Spleen (tissue), 11 donors: Measurements from ENCODE around the gene CIAO2B. TPM values are rescaled to one million over a fixed set of nuclear protein-coding genes. Genes with fewer than 3 reads are reported as not detected.
"Not testable (repeated sequence)": the region's sequence is repeated elsewhere in the genome, so short reads cannot be mapped to it uniquely, and the experiment has no call there.

ENCODE experiments used
- DNase-seq: peaks from one replicate; pipeline ENCODE4 v3.0.0-alpha.2; 2020
- H3K27ac ChIP-seq, 8 donors: fragments of 200-600 bp; sonication (generic) in 7 of 8; 1 replicate in 4 of 8; 2 replicates in 4 of 8; pipeline versions ENCODE4 v1.5.0 to v1.8.0; 2016 to 2021; ENCODE audit warnings: inconsistent platforms in 4 of 8, mild to moderate bottlenecking in 4 of 8, moderate library complexity in 1 of 8
- H3K27me3 ChIP-seq, 7 donors: fragments of 200-600 bp; sonication (generic) in 6 of 7; replicated peaks in 1 of 7; 1 replicate in 4 of 7; 2 replicates in 3 of 7; pipeline versions ENCODE4 v1.5.0 to v1.8.0; 2016 to 2021; ENCODE audit warnings: inconsistent platforms in 3 of 7, mild to moderate bottlenecking in 1 of 7
- H3K36me3 ChIP-seq, 6 donors: fragments of 200-600 bp; sonication (generic) in 5 of 6; 1 replicate in 4 of 6; 2 replicates in 2 of 6; pipeline versions ENCODE4 v1.5.0 to v1.8.0; 2016 to 2021; ENCODE audit warnings: inconsistent platforms in 2 of 6
- H3K4me1 ChIP-seq, 6 donors: fragments of 200-600 bp; sonication (generic) in 5 of 6; 1 replicate in 3 of 6; 2 replicates in 3 of 6; pipeline versions ENCODE4 v1.5.0 to v1.8.0; 2016 to 2021; ENCODE audit warnings: inconsistent platforms in 3 of 6
- H3K4me3 ChIP-seq, 8 donors: fragments of 200-600 bp; sonication (generic) in 7 of 8; 1 replicate in 4 of 8; 2 replicates in 4 of 8; pipeline versions ENCODE4 v1.5.0 to v1.8.0; 2016 to 2021; ENCODE audit warnings: inconsistent platforms in 4 of 8, mild to moderate bottlenecking in 4 of 8, moderate library complexity in 2 of 8
- H3K9me3 ChIP-seq, 8 donors: fragments of 200-600 bp; sonication (generic) in 7 of 8; 1 replicate in 4 of 8; 2 replicates in 4 of 8; pipeline versions ENCODE4 v1.5.0 to v1.8.0; 2016 to 2021; ENCODE audit warnings: inconsistent platforms in 4 of 8
- CTCF ChIP-seq, 11 experiments: fragments of 200-600 bp in 7 of 11; fragments of 450-650 bp in 4 of 11; sonication (generic) in 4 of 11; IDR thresholded peaks in 8 of 11; conservative IDR thresholded peaks in 3 of 11; 1 replicate in 7 of 11; 2 replicates in 4 of 11; pipeline versions ENCODE4 v1.4.0 to v1.8.0; 2016 to 2021; ENCODE audit warnings: antibody characterized with exemption in 11 of 11, inconsistent platforms in 4 of 11, mild to moderate bottlenecking in 1 of 11
- POLR2A ChIP-seq, 3 donors: fragments of 450-650 bp; IDR thresholded peaks; one replicate each; pipeline ENCODE4 v1.5.1; 2017; ENCODE audit warnings: antibody characterized with exemption in 3 of 3, mild to moderate bottlenecking in 1 of 3
- POLR2AphosphoS5 ChIP-seq, 3 donors: sonication (generic); formaldehyde crosslinking; IDR thresholded peaks; one replicate each; pipeline ENCODE4 v1.5.1; 2017; ENCODE audit warnings: antibody characterized with exemption in 3 of 3
- WGBS, 5 donors: extraction: QIAGEN DNeasy Blood & Tissue Kit in 3 of 5; methylation state at CpG; one replicate each; pipeline versions ENCODE4 v1.1.5 to v1.1.7; 2013 to 2018; 5-methylcytosine and 5-hydroxymethylcytosine counted together
- intact Hi-C: fragments of 100-400 bp; cut with DNase I; formaldehyde crosslinking; loops from one replicate; pipeline ENCODE4 v1.15.0; 2023; ENCODE audit warnings: low total_unique reads
- polyA plus RNA-seq, 3 donors: library from polyadenylated mRNA; stranded (reverse); fragments of 200-250 nt; gene quantifications; one replicate each; pipeline ENCODE4 v1.2.1, GENCODE V29; 2013
- total RNA-seq, 7 donors: library from RNA; depleted of rRNA in 3 of 7; stranded (reverse); fragments of >200 nt in 3 of 7; fragmentation: NEBNext Ultra II Directional in 4 of 7; extraction: Animal tissue kit (Norgen Biotek cat#: 25700) in 4 of 7; gene quantifications; one replicate each; pipeline versions ENCODE4 v1.1.0 to v1.2.1, GENCODE V29; 2016 to 2021
- donor health status: healthy with polysubstance abuse.
- donor health status: DM: no; HTN: no; CAD: no; lungs with moderate emphysema.
- donor health status: DM: no; HTN: no; CAD: no.
- donor health status: Bipolar disorder and iron deficiency.
- donor health status: healthy.
- donor health status: DM: no; HTN: no; CAD: no.
- donor health status: DM: yes; HTN: yes; CAD: no.

Gene CIAO2B
- total and polyA plus RNA-seq, 10 donors, result 46.8 to 168 (median 58.1) TPM

- Histone ChIP-seq H3K36me3 (no peaks in the 10 kb centered on the region), H3K27me3 (peaks cover 0 to 10% (median 0%) of the 10 kb centered on the region in 7 donors), H3K4me3 (no peak overlapping the region), H3K9me3 (no peaks in the 10 kb centered on the region), H3K4me1 (peaks cover 0 to 27% (median 7%) of the 10 kb centered on the region in 6 donors), H3K27ac (no peak overlapping the region)
- TF ChIP-seq POLR2A (IDR thresholded peaks at IDR 0.05), result no peak
- no peak for TF ChIP-seq CTCF (IDR thresholded peaks at IDR 0.05 in 8 of 11, conservative IDR thresholded peaks at IDR 0.05 in 3 of 11)
- no peak for TF ChIP-seq POLR2AphosphoS5 (IDR thresholded peaks at IDR 0.05)
- intact Hi-C loops, result loop anchor here (5.0 kb wide), 1 partner anchor 176 kb away; the partner anchor contains the start of gene B3GNT9
- 49 to 65% (median 56%) methylated on average over 13 of the region's 13 CpGs for WGBS, 5 donors
- no peak for DNase-seq
Measured at GRCh38 chr16:66976746-66977145, 42.5 kb upstream of the CIAO2B start.

GRCh38 chr16:66975302-66975893, 41.2 kb upstream of the CIAO2B start:
- no peak for DNase-seq
- H3K27ac ChIP-seq, result no peak overlapping the region
- no peaks in the 10 kb centered on the region for H3K36me3 ChIP-seq
- H3K27me3 ChIP-seq, result peaks cover 0 to 10% (median 0%) of the 10 kb centered on the region in 7 donors
- H3K4me3 ChIP-seq, result no peak overlapping the region
- intact Hi-C loops, result loop anchor here (5.0 kb wide), 1 partner anchor 177 kb away; the partner anchor contains the start of gene B3GNT9
- H3K4me1 ChIP-seq, result peaks cover 0 to 27% (median 7%) of the 10 kb centered on the region in 6 donors
- H3K9me3 ChIP-seq, result no peaks in the 10 kb centered on the region
- 74 to 83% (median 78%) methylated on average over 14 of the region's 14 CpGs for WGBS, 5 donors
- TF ChIP-seq POLR2AphosphoS5 (IDR thresholded peaks at IDR 0.05) (no peak), CTCF (IDR thresholded peaks at IDR 0.05 in 8 of 11, conservative IDR thresholded peaks at IDR 0.05 in 3 of 11) (no peak), POLR2A (IDR thresholded peaks at IDR 0.05) (no peak)

GRCh38 chr16:66974932-66975246, 40.7 kb upstream of the CIAO2B start:
- H3K36me3 ChIP-seq, H3K27me3 ChIP-seq, H3K4me3 ChIP-seq, H3K9me3 ChIP-seq, H3K27ac ChIP-seq, DNase-seq: not testable (repeated sequence)
- H3K4me1 ChIP-seq, result peaks cover 0 to 26% (median 7%) of the 10 kb centered on the region in 6 donors
- intact Hi-C loops, result loop anchor here (5.0 kb wide), 1 partner anchor 177 kb away; the partner anchor contains the start of gene B3GNT9
- WGBS, 5 donors, result 40 to 50% (median 50%) methylated on average over 11 of the region's 11 CpGs

GRCh38 chr16:66974156-66974931, 40.1 kb upstream of the CIAO2B start:
- 91 to 94% (median 93%) methylated on average over 3 to 32 of the region's 32 CpGs for WGBS, 5 donors
- DNase-seq, H3K9me3 ChIP-seq, H3K27ac ChIP-seq, H3K27me3 ChIP-seq, H3K4me3 ChIP-seq, H3K36me3 ChIP-seq, intact Hi-C loops: not testable (repeated sequence)
- H3K4me1 ChIP-seq, result peaks cover 0 to 21% (median 7%) of the 10 kb centered on the region in 6 donors

- no peaks in the 10 kb centered on the region for H3K9me3 ChIP-seq
- no peaks in the 10 kb centered on the region for H3K36me3 ChIP-seq
- no peak overlapping the region for H3K27ac ChIP-seq
- intact Hi-C loops, result no loop called here
- H3K4me3 ChIP-seq, result no peak overlapping the region
- DNase-seq, result no peak
- peaks cover 0 to 14% (median 7%) of the 10 kb centered on the region in 6 donors for H3K4me1 ChIP-seq
- WGBS, 5 donors, result 75 to 94% (median 85%) methylated on average over 2 to 6 of the region's 6 CpGs
- peaks cover 0 to 10% (median 0%) of the 10 kb centered on the region in 7 donors for H3K27me3 ChIP-seq
- TF ChIP-seq CTCF (IDR thresholded peaks at IDR 0.05 in 8 of 11, conservative IDR thresholded peaks at IDR 0.05 in 3 of 11) (no peak), POLR2A (IDR thresholded peaks at IDR 0.05) (no peak), POLR2AphosphoS5 (IDR thresholded peaks at IDR 0.05) (no peak)
Measured at GRCh38 chr16:66973716-66974115, 39.5 kb upstream of the CIAO2B start.
